Measurements from ENCODE around the gene LIN7C.

LIN7C gene

DNA sequence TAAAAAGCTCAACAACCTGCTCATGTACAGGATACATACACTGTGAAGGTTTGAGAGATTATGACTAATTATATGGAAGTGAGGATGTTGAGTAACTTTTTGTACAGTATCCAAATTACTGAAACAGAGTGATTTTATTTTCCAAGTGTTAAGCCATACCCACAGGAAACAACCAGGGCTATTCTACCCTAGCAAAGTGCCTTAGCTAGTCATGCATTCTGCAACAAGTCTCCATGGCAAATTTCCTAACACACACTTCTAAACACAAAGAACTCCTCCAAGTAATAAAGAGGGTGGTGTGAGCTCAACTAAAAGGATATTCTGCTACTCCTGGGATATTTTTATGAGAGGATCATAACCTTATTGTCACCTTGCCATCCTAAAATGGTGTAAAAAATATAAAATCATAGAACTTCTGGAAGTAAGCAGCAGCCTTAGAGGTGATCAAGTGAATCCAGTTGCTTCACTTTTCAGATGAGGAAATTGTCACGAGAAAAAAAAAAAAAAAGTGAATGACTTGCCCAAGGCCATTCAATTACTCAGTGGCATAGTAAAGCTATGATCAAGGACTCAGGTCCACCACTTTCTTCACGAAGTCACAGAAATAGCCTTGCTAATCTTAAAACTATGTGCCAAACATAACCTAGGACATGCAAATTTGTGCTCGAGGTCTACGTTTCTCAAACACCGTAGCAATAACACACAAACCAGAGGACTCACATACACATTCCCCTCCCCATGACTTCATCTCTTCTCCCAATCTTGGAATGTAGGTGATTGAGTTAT is 38.2 kb downstream of the LIN7C start:
- TF ChIP-seq, protein P1, sequence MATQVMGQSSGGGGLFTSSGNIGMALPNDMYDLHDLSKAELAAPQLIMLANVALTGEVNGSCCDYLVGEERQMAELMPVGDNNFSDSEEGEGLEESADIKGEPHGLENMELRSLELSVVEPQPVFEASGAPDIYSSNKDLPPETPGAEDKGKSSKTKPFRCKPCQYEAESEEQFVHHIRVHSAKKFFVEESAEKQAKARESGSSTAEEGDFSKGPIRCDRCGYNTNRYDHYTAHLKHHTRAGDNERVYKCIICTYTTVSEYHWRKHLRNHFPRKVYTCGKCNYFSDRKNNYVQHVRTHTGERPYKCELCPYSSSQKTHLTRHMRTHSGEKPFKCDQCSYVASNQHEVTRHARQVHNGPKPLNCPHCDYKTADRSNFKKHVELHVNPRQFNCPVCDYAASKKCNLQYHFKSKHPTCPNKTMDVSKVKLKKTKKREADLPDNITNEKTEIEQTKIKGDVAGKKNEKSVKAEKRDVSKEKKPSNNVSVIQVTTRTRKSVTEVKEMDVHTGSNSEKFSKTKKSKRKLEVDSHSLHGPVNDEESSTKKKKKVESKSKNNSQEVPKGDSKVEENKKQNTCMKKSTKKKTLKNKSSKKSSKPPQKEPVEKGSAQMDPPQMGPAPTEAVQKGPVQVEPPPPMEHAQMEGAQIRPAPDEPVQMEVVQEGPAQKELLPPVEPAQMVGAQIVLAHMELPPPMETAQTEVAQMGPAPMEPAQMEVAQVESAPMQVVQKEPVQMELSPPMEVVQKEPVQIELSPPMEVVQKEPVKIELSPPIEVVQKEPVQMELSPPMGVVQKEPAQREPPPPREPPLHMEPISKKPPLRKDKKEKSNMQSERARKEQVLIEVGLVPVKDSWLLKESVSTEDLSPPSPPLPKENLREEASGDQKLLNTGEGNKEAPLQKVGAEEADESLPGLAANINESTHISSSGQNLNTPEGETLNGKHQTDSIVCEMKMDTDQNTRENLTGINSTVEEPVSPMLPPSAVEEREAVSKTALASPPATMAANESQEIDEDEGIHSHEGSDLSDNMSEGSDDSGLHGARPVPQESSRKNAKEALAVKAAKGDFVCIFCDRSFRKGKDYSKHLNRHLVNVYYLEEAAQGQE (IDR thresholded peaks at IDR 0.05; ENCODE audit: insufficient read depth in 1 of 2, low read depth in 2 of 2, low read length in 2 of 2), result no peak
- TF ChIP-seq TAF1 (IDR thresholded peaks at IDR 0.05; ENCODE audit: borderline replicate concordance, insufficient read depth, low read length) (no peak), FOXP2 (optimal IDR thresholded peaks at IDR 0.05; ENCODE audit: borderline replicate concordance, extremely low read depth, extremely low read length, insufficient read depth) (no peak), POLR2AphosphoS5 (IDR thresholded peaks at IDR 0.05; ENCODE audit: low read depth, low read length) (no peak; the same call in 1 of the 2 replicates), SIN3A (IDR thresholded peaks at IDR 0.05; ENCODE audit: borderline replicate concordance, insufficient read depth, low read length) (no peak)

DNA sequence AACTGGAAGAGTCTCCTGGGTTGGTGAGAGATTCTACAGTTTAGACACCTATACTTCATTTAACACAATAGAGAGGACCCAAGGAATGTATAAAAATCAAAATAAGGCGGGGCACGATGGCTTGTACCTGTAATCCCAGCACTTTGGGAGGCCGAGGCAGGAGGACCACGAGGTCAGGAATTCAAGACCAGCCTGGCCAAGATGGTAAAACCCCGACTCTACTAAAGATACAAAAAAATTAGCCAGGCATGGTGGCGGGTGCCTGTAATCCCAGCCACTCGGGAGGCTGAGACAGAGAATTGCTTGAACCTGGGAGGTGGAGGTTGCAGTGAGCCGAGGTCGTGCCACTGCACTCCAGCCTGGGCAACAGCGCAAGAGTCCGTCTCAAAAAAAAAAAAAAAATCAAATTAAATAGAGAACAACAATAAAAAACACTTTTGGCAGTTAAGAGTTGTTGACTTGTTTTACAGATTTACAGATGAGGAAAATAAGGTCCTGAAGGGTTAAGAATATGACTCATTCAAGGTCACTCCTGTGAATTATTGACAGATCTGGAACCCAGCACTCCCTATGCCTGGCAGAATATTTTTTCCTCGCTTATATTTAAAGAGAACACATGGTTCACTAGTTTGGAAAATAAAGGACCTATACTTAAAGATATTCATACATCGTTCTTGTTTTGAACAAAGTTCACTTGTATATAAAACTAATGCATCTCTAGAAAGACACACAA is 39.2 kb downstream of the LIN7C start:
- TF ChIP-seq TAF1 (IDR thresholded peaks at IDR 0.05; ENCODE audit: borderline replicate concordance, insufficient read depth, low read length) (no peak), FOXP2 (optimal IDR thresholded peaks at IDR 0.05; ENCODE audit: borderline replicate concordance, extremely low read depth, extremely low read length, insufficient read depth) (no peak), SIN3A (IDR thresholded peaks at IDR 0.05; ENCODE audit: borderline replicate concordance, insufficient read depth, low read length) (no peak), POLR2AphosphoS5 (IDR thresholded peaks at IDR 0.05; ENCODE audit: low read depth, low read length) (no peak)
- TF ChIP-seq, protein P1 (IDR thresholded peaks at IDR 0.05; ENCODE audit: insufficient read depth in 1 of 2, low read depth in 2 of 2, low read length in 2 of 2), result no peak

GRCh38 chr11:27466363-27466762 is 40.2 kb downstream of the LIN7C start:
- no peak for TF ChIP-seq TAF1 (IDR thresholded peaks at IDR 0.05; ENCODE audit: borderline replicate concordance, insufficient read depth, low read length)
- TF ChIP-seq, protein P1 (IDR thresholded peaks at IDR 0.05; ENCODE audit: insufficient read depth in 1 of 2, low read depth in 2 of 2, low read length in 2 of 2), result no peak

DNA sequence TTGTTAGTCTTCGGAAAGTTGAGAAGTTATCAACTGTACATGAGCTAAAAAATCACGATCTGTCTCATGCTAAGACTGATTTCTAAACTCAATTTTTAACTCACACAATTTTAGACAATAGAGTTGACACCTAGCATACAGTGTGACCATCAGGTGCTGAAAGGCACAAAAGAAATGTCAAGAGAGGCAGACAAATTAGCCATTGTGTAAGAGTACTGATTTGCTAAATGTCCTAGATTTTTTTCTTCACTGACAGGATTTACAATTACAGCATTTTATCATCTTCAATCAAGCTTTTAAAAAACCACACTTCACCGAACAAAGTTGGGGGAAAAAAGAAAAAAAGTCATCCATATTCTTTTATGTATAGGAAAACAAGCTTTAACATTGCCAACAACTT is 40.9 kb downstream of the LIN7C start:
- TF ChIP-seq POLR2AphosphoS5 (IDR thresholded peaks at IDR 0.05; ENCODE audit: low read depth, low read length) (no peak), TAF1 (IDR thresholded peaks at IDR 0.05; ENCODE audit: borderline replicate concordance, insufficient read depth, low read length) (no peak), FOXP2 (optimal IDR thresholded peaks at IDR 0.05; ENCODE audit: borderline replicate concordance, extremely low read depth, extremely low read length, insufficient read depth) (no peak), SIN3A (IDR thresholded peaks at IDR 0.05; ENCODE audit: borderline replicate concordance, insufficient read depth, low read length) (no peak)
- TF ChIP-seq, protein P1 (IDR thresholded peaks at IDR 0.05; ENCODE audit: insufficient read depth in 1 of 2, low read depth in 2 of 2, low read length in 2 of 2), result no peak

Data from PFSK-1 (cell line).